Endometrium (tissue), 2 donors: ENCODE results near the gene ABHD12.
"Not testable (repeated sequence)": the region's sequence is repeated elsewhere in the genome, so short reads cannot be mapped to it uniquely, and the experiment has no call there.

Source experiments
- FAIRE-seq: peaks from 2 replicates; lab custom pipeline; 2012; peaks lifted over from hg19 to GRCh38; lab: Jason Lieb, UNC
- donor health status: control.
- donor health status: control.

The ABHD12 gene

DNA sequence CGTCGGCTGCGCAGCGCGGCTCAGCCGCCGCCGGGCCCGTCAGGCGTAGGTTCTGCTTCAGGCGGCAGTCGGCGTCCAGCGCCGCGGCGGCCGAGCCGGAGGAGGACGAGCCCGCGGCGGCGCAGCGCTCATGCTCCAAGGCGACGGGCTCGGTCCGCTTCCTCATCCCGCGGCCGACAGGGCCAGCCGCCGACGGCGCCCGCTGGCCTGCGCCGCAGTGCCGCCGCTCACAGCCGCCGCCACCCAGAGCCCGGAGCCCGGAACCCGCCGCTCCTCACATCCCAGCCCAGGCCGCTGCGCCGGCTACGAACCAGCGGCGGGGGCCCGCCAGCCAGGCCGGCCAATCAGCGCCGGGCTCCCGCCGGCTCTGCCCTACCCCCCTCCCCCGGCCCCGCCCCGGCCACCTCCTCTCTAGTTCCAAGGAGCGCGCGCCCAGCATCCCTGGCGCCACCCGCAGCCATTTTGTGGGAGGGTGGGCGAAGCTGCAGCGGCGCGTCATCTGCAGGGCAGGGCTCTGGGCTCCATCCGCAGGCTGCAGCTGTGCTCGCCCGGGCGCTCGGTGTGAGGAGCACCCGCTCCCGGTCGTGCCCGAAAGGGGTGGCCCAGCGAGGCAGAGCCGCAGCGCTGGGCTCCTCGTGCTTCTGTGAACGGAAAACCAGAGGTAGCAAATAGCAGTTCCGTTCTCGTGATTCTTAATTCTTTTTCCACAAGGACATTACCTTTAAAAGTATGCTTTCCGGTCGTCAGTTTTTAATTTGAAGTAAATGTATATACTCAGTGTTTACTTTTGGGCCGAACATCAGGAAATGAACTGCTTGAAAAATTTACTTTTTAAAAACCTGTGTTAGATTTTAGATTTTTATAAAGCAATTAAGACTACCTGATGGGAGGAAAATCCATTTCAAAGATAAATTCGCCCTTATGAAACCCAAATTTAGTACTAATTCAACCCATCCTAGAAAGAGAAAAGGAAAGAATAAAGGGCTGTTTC is at the start of gene ABHD12:
TSS of gene ABHD12 (minus strand) at position 298 of the 991 bp plus-strand sequence. CDS start at position 166, 132 bp downstream.
- no peak for FAIRE-seq

GRCh38 chr20:25439328-25439727 is 48.7 kb upstream of the ABHD12 start:
- no peak for FAIRE-seq

- FAIRE-seq = no peak
Measured at GRCh38 chr20:25437153-25437581, 46.5 kb upstream of the ABHD12 start.

DNA sequence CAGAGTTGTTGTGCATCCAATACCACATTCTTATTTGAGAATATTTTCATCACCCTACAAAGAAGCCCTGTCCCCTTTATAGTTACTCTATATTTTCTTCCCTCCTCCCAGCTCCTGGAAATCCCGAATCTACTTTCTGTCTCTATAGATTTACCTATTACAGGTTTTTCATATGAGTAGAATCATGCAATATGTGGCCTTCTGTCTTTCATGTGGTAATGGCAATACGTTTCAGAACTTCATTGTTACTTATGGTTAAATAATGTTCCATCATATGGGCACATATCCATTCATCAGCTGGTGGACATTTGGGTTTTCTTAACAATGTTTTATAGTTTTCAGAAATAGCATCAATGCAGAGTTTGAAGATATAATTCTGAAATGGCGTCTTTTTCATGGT is 33.9 kb upstream of the ABHD12 start:
- no peak for FAIRE-seq

DNA sequence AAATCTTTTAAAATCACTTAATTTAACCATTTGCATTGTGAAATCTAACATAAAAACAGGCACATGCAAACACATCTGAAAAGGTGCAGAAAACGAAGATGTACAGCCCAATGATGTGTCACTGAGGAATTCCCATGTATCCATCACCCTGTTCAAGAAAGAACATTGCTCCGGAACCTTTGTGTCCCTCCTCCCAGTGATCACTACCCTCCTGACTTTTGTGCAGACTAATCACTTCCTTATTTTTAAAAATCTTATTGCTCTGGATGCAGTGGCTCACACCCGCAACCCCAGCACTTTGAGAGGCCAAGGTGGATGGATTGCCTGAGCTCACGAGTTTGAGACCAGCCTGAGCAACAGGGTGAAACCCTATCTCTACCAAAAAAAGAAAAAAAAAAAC is 31.4 kb upstream of the ABHD12 start:
- no peak for FAIRE-seq

GRCh38 chr20:25421102-25421501 is 30.5 kb upstream of the ABHD12 start:
- peak; percentile 99 for FAIRE-seq

DNA sequence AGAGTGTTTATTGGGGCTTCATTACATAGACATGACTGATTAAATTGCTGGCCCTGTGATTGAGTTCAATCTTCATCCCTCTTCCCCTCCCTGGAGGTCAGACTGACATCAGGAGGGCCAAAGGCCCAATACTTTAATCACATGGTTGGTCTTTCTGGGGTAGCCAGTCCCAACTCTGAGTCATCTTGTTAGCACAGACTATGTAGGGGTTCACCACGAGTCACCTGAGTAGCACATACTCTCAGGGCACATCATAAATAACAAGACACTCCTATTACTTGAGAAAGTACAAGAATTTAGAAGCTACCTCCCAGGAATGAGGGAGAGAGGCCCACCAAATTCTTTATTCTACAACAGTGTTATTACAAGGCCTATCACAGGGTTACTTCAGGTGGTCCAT is 28.1 kb upstream of the ABHD12 start:
- FAIRE-seq = no peak

- no peak for FAIRE-seq
Measured at GRCh38 chr20:25408890-25409289, 18.3 kb upstream of the ABHD12 start.

GRCh38 chr20:25408170-25408547 is 17.5 kb upstream of the ABHD12 start:
- no peak for FAIRE-seq

GRCh38 chr20:25407311-25408169 is 16.9 kb upstream of the ABHD12 start, which contains the start of gene GINS1:
Gene GINS1, plus strand, starts transcription at chr20:25407673. Its CDS starts 148 bp downstream, at chr20:25407821.
- FAIRE-seq = no peak

DNA sequence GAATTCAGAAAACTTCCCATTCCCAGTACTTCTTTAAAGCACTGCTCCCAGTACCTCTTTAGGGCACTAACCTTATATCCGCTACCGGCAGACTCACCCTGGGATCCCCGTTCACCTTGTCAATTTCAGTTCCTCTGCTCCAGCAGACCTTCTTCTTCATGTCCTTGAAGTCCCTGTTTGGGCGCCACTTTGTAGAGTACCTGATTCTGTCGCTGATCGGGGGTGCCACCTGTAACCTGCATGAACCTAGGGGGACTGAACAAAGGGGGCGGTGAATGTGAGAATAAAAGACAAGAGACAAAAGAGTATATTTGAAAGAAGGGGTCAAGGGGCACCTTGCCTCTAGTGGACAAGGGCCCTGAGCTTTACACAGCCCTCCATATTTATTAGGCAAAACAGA is 11.9 kb upstream of the ABHD12 start:
- FAIRE-seq = no peak

DNA sequence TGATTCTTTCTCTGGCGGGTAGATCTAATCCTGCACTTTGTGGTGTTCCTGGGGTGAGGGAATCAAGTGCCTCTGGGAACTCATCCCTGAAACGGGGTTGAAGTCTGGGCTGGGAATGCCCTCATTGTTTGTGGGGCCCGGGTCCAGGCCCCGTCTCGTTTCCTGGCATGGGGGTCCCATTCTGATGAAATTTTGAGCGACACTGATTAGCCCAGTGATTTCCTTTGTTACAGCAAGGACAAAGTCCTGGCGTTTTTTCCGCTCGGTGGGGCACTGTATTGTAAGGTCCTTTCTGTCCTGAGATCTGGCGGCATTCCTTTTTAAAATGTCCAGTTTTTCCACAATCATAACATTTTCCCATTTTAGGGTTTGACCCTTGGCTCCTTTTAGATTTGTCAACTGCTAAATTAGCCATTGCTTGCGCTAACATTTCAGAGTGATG is 9.7 kb upstream of the ABHD12 start:
- not testable (repeated sequence) for FAIRE-seq

DNA sequence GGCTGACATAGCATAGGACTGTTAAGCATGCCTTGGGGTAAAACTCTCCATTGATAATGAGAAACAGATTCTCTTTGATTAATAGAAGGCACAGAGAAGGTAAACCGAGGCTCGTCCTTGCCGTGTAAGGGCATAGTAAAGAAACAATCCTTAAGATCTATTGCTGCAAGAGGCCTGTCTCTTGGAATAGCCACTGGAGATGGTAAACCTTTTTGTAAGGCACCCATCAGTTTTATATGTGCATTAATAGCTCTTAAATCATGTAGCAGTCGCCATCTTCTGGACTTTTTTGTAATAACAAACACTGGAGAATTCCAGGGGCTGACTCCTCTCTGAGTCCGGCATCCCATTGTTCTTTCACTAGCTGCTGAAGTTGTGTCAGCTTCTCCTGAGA is 8.4 kb upstream of the ABHD12 start:
- peak; percentile 4 for FAIRE-seq

DNA sequence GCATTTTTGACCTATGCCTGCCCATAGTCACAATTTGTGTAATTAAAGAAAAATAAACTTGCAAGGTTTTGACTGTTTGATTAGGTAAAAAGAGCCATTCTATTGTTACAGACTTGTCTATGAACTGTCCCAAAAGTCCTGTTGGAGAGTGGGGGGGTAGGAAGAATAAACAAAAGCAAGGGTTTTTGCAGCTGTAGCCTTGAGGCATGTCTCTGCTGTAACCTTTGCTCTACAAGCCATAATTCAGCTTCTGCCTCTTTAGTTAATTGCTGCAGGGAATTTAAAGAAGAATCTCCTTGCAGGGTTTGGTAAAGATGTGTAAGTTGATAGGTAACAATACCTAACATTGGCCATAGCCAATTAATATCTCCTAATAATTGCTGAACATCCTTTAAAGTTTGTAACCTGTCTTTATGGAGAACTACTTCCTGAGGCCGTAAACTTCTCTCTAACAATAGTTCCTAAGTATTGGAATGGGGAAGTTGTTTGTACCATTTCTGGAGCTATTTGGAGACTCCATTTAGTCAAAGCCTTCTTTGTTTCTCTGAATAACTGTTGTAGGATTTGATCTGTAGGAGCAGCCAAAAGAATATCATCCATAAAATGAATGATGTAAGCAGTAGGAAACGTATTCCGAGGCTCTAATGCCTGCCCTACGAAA is 7.9 kb upstream of the ABHD12 start:
- no peak for FAIRE-seq

GRCh38 chr20:25397821-25398220 is 7.2 kb upstream of the ABHD12 start:
- no peak for FAIRE-seq

DNA sequence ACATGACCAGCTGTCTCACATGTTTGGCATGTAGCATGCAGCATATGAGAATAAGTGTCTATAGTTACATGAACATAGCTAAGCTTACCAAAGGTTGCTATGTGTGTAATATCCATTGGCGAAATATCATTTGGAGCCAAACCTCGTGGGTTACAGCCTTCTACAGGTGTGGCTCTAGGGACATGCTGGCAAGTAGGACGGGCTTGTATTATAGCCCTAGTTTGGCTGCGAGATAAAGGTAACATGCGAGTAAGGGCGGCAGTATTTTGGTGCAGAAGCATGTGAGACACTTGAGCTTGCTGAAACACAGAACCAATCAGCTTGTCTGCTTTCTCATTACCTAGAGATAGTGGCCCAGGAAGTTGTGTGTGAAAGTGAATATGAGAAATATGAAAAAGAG is 6.5 kb upstream of the ABHD12 start:
- no peak for FAIRE-seq

GRCh38 chr20:25394996-25395395 is 4.4 kb upstream of the ABHD12 start:
- no peak for FAIRE-seq

GRCh38 chr20:25394276-25394675 is 3.6 kb upstream of the ABHD12 start:
- FAIRE-seq = no peak

- no peak for FAIRE-seq
Measured at GRCh38 chr20:25389858-25390537, 637 bp downstream of the ABHD12 start.

DNA sequence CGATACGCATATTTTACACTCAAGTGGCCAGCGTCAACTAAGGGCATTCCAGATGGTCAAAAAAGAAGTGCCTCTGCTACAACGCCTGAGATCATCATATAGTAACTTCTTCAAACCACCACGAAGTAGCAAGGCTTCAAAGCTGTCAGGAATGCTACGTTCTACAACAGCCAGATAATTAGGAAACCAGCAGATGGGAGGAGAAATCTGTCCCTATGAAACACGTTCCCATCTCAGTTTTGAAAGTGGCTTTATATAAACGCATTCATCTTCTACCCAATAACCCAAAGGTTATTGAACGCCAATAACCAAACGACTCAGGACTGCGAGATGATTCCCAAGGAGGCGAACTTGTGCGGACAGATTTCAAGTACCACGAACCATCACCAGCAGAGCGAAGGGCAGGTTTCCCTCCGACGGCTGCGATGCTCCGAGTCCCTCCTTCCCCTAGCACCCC is 1.2 kb downstream of the ABHD12 start:
- FAIRE-seq = no peak

DNA sequence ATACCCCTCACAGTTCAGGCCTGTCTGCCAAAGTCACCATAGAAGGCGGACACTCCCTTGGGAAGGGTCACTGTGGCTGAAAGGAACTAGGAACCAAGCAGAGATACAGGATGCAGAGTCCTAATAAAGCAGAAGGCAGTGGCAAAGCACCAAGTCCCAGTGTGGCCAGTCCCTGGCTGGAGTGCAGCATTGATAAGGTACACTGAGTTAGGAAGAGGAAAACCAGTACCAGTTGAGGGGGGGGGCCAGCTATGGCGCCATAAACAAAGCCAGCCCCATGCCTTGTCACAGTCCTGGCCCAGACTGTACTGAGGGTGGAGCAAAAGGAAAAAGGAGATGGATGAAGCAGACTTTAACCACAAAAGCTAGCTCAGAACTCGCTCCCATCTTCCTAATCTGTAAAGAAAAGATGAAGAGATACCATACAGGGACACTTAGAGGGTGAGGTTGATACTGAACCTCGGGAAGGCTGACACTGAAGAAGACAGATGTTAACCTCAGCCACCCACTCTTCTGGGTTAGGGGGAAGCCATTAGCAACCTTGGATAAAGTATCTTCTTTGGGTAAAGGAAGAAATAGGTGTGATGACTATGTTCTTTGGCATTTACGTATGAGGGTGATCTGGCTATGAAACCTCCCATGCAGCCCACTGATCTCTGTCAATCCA is 7.8 kb downstream of the ABHD12 start:
- FAIRE-seq = no peak
